K562 (cell line): ENCODE measurements around the gene TBC1D2. TPM values are rescaled to one million over a fixed set of nuclear protein-coding genes. Genes with fewer than 3 reads are reported as not detected.

Source experiments
- CREB1 ChIP-seq, 2 experiments: sonication (generic) in 1 of 2; formaldehyde crosslinking in 1 of 2; IDR thresholded peaks; 2 replicates each; pipeline versions ENCODE4 v1.6.1 to v1.8.0; 2012 to 2022; ENCODE audit warnings: inconsistent platforms in 1 of 2, mild to moderate bottlenecking in 1 of 2, missing genetic modification reagents in 1 of 2, moderate library complexity in 1 of 2
- CSDE1 ChIP-seq, 2 experiments: fragments of 450-650 bp; IDR thresholded peaks; 2 replicates each; pipeline ENCODE4 v1.6.1; 2016; ENCODE audit warnings: mild to moderate bottlenecking in 1 of 2
- ETS1 ChIP-seq: conservative IDR thresholded peaks from 2 replicates; pipeline ENCODE4 v1.6.1; 2011; ENCODE audit warnings: low read depth, mild to moderate bottlenecking, low read length; ENCODE audit not compliant: control insufficient read depth
- FOXP1 ChIP-seq: sonication (generic); formaldehyde crosslinking; IDR thresholded peaks from 2 replicates; pipeline ENCODE4 v1.8.0; 2022; ENCODE audit warnings: mild to moderate bottlenecking, missing genetic modification reagents
- GMEB1 ChIP-seq: fragments of 250-450 bp; sonication (Bioruptor Pico); IDR thresholded peaks from 2 replicates; pipeline ENCODE4 v1.4.0; 2020; ENCODE audit warnings: mild to moderate bottlenecking
- HCFC1 ChIP-seq: IDR thresholded peaks from 2 replicates; pipeline ENCODE4 v1.6.1; 2012; ENCODE audit warnings: low read depth, low read length, improper control_type of control experiment
- HDAC1 ChIP-seq, 2 experiments: fragments of 450-650 bp; IDR thresholded peaks; 2 replicates each; pipeline ENCODE4 v1.6.1; 2016 to 2017; ENCODE audit warnings: inconsistent platforms in 1 of 2, mild to moderate bottlenecking in 1 of 2, moderate library complexity in 1 of 2
- L3MBTL2 ChIP-seq: fragments of 450-650 bp; IDR thresholded peaks from 2 replicates; pipeline ENCODE4 v1.6.1; 2016; ENCODE audit warnings: mild to moderate bottlenecking, moderate library complexity
- MAX ChIP-seq: sonication (generic); formaldehyde crosslinking; IDR thresholded peaks from 2 replicates; pipeline ENCODE4 v1.9.0; 2022; ENCODE audit warnings: mild to moderate bottlenecking, missing genetic modification reagents
- MEIS2 ChIP-seq: fragments of 450-650 bp; IDR thresholded peaks from 2 replicates; pipeline ENCODE4 v1.6.1; 2014; ENCODE audit warnings: mild to moderate bottlenecking; ENCODE audit not compliant: partially characterized antibody
- MITF ChIP-seq: IDR thresholded peaks from 2 replicates; pipeline ENCODE4 v1.6.1; 2014; ENCODE audit warnings: antibody characterized with exemption
- NCOR1 ChIP-seq: fragments of 450-650 bp; IDR thresholded peaks from 2 replicates; pipeline ENCODE4 v1.6.1; 2016; ENCODE audit warnings: mild to moderate bottlenecking, moderate library complexity
- NFIX ChIP-seq: fragments of 250-450 bp; sonication (Bioruptor Pico); IDR thresholded peaks from 2 replicates; pipeline ENCODE4 v1.4.0; 2020; ENCODE audit warnings: low read depth, mild to moderate bottlenecking, moderate library complexity
- PCBP2 ChIP-seq: fragments of 200-400 bp; formaldehyde crosslinking; IDR thresholded peaks from 2 replicates; pipeline ENCODE4 v1.6.1; 2018; ENCODE audit warnings: low read length, low read depth, mild to moderate bottlenecking, moderate library complexity; ENCODE audit not compliant: poor library complexity, severe bottlenecking
- POLR3G ChIP-seq: IDR thresholded peaks from 2 replicates; pipeline ENCODE4 v1.6.1; 2011; ENCODE audit not compliant: insufficient read length, insufficient replicate concordance; ENCODE audit errors: extremely low read depth
- TCFL5 ChIP-seq: fragments of 250-450 bp; sonication (Bioruptor Pico); conservative IDR thresholded peaks from 2 replicates; pipeline ENCODE4 v1.6.1; 2021; ENCODE audit warnings: mild to moderate bottlenecking, moderate library complexity, matching md5 sums
- THAP12 ChIP-seq: fragments of 250-450 bp; sonication (Bioruptor Pico); IDR thresholded peaks from 2 replicates; pipeline ENCODE4 v1.9.0; 2021; ENCODE audit warnings: mild to moderate bottlenecking, inconsistent platforms
- ZNF24 ChIP-seq: fragments of 450-650 bp; IDR thresholded peaks from 2 replicates; pipeline ENCODE4 v1.6.1; 2016
- ZNF740 ChIP-seq, 3 experiments: fragments of 200-800 bp in 1 of 3; sonication (Bioruptor generic) in 1 of 3; sonication (generic) in 1 of 3; formaldehyde crosslinking in 1 of 3; IDR thresholded peaks; 2 replicates each; pipeline versions ENCODE4 v1.6.1 to v1.8.0; 2016 to 2022; ENCODE audit warnings: mild to moderate bottlenecking in 2 of 3, missing compliant biosample characterization in 2 of 3, missing genetic modification characterization in 2 of 3, missing genetic modification reagents in 1 of 3
- polyA plus RNA-seq, 8 experiments: library from polyadenylated mRNA; depleted of rRNA in 4 of 8; stranded (reverse) in 5 of 8; unstranded in 3 of 8; fragments of >200 nt; fragmentation: Nextera tagmentation in 2 of 8; fragmentation: Illumina TruSeq in 1 of 8; extraction: Ambion mirVana in 2 of 8; extraction: Trizol in 1 of 8; gene quantifications; 2 replicates each; pipeline versions ENCODE4 v1.2.1 to v1.2.3, GENCODE V29; 2011 to 2014; ENCODE audit warnings: inconsistent platforms in 1 of 8, missing spikeins in 1 of 8
- total RNA-seq, 7 experiments: library from RNA; depleted of rRNA in 6 of 7; stranded (reverse); fragments of >200 nt in 6 of 7; fragmentation: Illumina TruSeq in 2 of 7; extraction: Trizol in 2 of 7; gene quantifications; 2 replicates each; pipeline versions ENCODE4 v1.2.1 to v1.2.3, GENCODE V29; 2011 to 2021; ENCODE audit warnings: low replicate concordance in 1 of 7

The TBC1D2 gene
- total and polyA plus RNA-seq, 9 of the 15 experiments (the other 6 are each of a cell fraction or from before 2014, with no cell fraction given): 0.10 to 7.0 (median 2.5) TPM

GRCh38 chr9:98182069-98182820 lies 73.2 kb downstream of the TBC1D2 start (continued):
- no peak for TF ChIP-seq ZNF740 (CRISPR knock-in tag; IDR thresholded peaks at IDR 0.05)
- no peak for TF ChIP-seq ZNF740 (tag; IDR thresholded peaks at IDR 0.05)
- no peak for TF ChIP-seq NFIX (CRISPR knock-in tag)
- no peak for TF ChIP-seq PCBP2
- TF ChIP-seq FOXP1 (CRISPR knock-in tag): no peak
- no peak for TF ChIP-seq POLR3G
- peak; percentile 81 for TF ChIP-seq ETS1
- no peak for TF ChIP-seq L3MBTL2
- TF ChIP-seq TCFL5 (CRISPR knock-in tag): no peak
- no peak for TF ChIP-seq MAX
- peak; percentile 69 to 70; a peak in 3 of 4 replicates for TF ChIP-seq HDAC1 (IDR thresholded peaks at IDR 0.05)
- TF ChIP-seq MEIS2: peak; percentile 88
- no peak for TF ChIP-seq GMEB1
- 0 out of 2 replicates have a peak, but pooled peaks have one; percentile 23 for TF ChIP-seq HCFC1
- TF ChIP-seq NCOR1: peak; percentile 94
- TF ChIP-seq MITF: no peak
- peak; percentile 65; the same call in 1 of the 2 replicates for TF ChIP-seq CREB1 (IDR thresholded peaks at IDR 0.05)
- TF ChIP-seq CREB1 (CRISPR knock-in tag; IDR thresholded peaks at IDR 0.05): no peak; the same call in 1 of the 2 replicates
- 0 out of 4 replicates have a peak, but pooled peaks of 1 of the 2 experiments have one; percentile 15 for TF ChIP-seq CSDE1 (IDR thresholded peaks at IDR 0.05)
- TF ChIP-seq ZNF24: peak; percentile 71; the same call in 1 of the 2 replicates
- no peak for TF ChIP-seq THAP12 (CRISPR knock-in tag)
